Left kidney (tissue), 2 donors: ENCODE data around the gene ATXN1. TPM values are rescaled to one million over a fixed set of nuclear protein-coding genes. Genes with fewer than 3 reads are reported as not detected.
"Not testable (repeated sequence)": the region's sequence is repeated elsewhere in the genome, so short reads cannot be mapped to it uniquely, and the experiment has no call there.

Experiments used
- DNase-seq: peaks from one replicate; pipeline ENCODE4 v3.0.0-alpha.2; 2013
- polyA plus RNA-seq: library from polyadenylated mRNA; unstranded; fragments of 120-200 nt; gene quantifications from one replicate; pipeline ENCODE4 v1.2.1, GENCODE V29; 2013; ENCODE audit not compliant: insufficient read length

ATXN1 gene
- polyA plus RNA-seq, 1 donor: 23.6 TPM

- DNase-seq: no peak
These were observed 287.9 kb downstream of the ATXN1 start for GRCh38 chr6:16473184-16473907.

- no peak for DNase-seq
These were observed 288.8 kb downstream of the ATXN1 start for GRCh38 chr6:16472349-16473069.

DNA sequence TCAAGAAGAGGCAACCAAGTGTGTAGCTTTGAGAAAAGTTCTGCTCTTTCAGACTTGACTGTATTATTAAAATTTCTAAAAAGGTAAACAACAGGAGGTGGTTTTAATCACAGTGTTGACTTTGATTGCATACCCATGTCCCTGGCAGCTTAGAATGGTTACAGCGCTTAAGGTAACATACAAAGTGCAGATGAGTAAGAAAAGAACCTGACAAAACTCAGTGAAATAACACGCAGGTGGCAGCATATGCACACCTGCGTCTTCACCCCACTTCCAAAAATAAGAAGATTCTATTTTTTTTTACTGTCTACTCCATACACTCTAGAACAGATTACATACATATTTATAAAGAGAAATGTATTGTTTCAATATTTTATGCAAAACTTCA lies 289.4 kb downstream of the ATXN1 start:
- no peak for DNase-seq

DNA sequence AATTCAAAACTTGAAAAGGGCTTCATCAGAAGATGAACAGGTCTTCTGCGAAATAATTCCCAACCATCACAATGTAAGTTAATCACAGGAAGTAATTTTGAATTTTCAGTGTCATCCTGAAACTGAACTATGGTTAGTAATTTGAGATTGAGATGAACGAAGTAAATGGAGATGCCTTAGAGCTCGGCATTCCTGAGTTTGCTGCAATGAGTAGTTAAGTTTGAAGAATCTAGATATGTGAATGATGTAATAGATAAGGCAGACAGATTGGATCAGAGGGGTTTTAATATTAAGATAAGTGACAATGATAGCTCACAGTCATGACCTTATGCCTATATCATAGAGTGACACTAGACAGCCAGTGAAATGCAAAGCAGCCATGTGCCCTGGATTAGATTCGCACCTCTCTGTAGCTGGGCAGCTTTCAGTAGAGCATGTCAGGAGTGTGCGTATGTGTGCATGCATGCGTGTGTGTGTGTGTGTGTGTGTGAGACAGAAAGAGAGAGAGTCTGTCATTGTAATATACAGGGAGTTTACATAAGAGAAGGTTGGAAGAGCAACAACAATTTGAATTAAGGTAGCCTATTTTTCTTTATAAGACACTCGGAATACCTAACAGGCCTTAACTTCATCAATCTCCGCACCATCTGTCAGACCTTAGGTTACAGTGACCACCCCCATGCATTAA lies 289.9 kb downstream of the ATXN1 start:
- DNase-seq: peak; percentile 50

GRCh38 chr6:16470502-16471221 lies 290.6 kb downstream of the ATXN1 start:
- no peak for DNase-seq

- no peak for DNase-seq
These were observed 292.2 kb downstream of the ATXN1 start for GRCh38 chr6:16468991-16469615.

DNA sequence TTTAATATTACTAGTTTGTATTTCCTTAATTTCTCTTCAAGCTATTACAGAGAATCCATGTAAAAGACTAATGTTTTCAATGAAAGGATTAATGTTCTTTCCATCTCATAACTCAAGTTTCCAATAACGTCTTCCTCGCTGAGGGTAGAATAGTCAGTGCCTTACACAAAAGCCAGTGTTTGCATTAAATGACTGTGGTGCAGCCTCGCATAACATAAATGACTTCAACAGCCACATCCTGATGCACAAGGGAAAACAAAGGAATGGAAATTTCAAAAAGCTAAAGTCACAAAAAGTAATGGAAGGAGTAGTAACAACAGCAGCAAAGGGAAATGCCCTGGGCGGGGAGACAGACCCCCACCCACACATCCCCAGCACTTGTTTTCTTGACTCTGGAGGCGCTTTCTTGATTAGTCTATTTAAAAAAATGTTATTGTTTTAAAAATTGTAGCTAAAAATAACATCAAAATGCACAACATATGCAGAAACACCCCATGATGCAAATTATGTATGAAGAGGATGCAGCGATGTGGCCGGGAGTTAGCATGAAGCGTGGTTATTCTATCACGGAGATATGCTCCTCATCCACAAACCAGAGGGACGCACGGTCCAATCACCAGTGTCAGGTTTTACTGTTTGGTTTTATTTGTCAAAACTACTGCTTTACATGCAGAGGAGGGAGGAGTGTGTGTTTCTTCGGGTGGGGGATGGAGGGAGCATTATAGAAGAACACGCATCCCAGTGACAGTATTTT lies 294.3 kb downstream of the ATXN1 start:
- DNase-seq: no peak

DNA sequence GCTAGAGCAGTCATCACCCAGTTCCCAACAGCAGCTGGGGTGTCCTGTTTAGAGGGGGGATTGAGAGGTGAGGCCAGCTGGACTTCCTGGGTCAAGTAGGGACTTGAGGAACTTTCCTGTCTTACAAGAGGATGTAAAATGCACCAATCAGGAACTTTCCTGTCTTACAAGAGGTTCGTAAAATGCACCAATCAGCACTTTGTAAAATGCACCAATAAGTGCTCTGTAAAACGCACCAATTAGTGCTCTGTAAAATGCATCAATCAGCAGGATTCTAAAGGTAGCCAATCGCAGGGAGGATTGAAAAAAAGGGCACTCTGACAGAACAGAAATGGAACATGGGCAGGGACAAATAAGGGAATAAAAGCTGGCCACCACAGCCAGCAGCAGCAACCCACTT lies 297.2 kb downstream of the ATXN1 start:
- no peak for DNase-seq

DNA sequence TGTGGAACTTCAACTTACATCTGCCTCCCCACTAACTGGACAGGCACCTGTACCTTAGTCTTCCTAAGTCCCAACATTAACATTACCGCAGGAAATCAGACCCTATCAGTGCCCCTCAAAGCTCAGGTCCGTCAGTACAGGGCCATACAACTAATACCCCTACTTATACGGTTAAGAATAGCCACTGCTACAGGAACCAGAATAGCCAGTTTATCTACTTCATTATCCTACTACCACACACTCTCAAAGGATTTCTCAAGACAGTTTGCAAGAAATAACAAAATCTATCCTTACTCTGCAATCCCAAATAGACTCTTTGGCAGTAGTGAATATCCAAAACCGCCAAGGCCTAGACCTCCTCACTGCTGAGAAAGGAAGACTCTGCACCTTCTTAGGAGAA lies 298.0 kb downstream of the ATXN1 start:
- not testable (repeated sequence) for DNase-seq

DNA sequence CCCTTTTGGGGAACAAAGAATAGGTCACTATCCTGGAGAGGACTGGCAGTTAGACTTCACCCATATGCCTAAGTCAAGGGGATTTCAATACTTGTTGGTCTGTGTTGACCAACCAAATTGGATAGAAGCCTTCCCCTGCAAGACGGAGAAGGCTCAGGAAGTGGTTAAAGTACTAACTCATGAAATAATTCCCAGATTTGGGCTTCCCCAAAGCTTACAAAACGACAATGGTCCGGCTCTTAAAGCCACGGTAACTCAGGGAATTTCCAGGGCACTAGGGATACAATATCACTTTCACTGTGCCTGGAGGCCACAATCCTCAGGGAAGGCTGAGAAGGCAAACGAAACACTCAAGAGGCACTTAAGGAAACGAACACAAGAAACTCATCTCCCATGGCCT lies 299.8 kb downstream of the ATXN1 start:
- no peak for DNase-seq

- DNase-seq: not testable (repeated sequence)
These were observed 301.8 kb downstream of the ATXN1 start for GRCh38 chr6:16459472-16459871.

GRCh38 chr6:16452348-16452747 lies 308.9 kb downstream of the ATXN1 start:
- DNase-seq: no peak

GRCh38 chr6:16450821-16451220 lies 310.4 kb downstream of the ATXN1 start:
- DNase-seq: no peak

DNA sequence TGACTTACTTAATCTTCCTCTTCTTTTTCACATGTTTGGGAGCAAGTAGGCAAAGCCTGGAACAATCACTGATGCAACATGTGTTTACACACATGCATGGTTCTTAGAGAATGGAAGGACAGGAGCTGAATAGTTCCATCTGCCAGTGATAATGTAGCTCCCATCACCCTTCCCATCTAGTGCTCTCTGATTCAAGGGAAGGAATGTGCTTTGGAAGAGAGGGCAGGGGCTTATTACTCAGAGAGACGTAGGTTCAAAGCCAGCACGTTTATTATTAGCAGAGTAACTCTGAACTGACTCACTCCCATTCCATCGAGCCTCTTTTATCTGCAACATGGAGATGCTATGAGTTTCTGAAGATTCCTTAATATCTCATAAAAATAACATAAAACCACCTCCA lies 311.0 kb downstream of the ATXN1 start:
- DNase-seq: no peak

GRCh38 chr6:16446273-16446672 lies 315.0 kb downstream of the ATXN1 start:
- no peak for DNase-seq

GRCh38 chr6:16442031-16442430 lies 319.2 kb downstream of the ATXN1 start:
- DNase-seq: no peak

DNA sequence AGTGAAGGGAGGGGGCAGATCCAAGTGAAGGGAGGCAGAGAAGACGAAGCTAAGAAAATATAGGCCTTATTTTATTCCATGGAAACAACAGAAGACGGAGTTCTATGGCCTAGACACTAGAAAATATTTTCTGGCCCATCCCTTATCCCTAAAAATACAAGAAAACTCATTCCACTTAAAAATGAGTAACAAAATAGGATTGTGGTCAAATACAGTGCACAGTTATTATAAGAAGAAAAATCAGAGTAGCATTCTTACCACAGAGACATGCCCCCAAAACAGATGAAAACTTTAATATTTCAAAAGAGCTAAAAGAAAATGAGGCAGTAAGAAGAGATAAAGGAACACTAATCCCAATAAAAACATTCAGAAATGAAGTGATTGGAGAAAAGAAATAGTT lies 320.0 kb downstream of the ATXN1 start:
- no peak for DNase-seq

DNA sequence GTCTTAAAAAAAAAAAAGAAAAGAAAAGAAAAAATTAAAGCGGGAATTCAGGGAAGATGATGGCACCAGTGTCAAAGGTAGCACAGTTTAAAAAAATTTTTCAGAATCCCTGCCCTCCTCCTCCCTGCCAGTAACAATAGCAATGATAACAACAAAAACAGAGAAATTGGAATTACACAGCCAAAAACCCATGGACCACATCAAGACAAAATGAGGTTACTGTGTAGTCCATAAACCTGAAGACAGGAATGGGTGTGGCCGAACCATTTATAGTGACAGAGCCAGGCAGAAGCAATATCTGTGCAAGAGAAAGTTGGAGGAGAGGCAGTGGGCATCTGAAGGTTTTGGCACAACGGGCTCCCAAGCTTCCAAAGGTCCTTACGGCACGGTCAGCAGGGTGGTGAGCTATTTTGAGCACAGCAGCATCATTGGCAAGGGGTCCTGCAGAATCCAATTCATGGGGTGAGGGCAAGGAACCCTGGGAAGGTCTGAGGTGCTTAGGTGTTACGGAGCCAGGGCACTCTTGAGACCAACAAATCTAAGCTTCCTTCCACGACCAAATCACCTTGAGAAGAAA lies 320.5 kb downstream of the ATXN1 start:
- no peak for DNase-seq

DNA sequence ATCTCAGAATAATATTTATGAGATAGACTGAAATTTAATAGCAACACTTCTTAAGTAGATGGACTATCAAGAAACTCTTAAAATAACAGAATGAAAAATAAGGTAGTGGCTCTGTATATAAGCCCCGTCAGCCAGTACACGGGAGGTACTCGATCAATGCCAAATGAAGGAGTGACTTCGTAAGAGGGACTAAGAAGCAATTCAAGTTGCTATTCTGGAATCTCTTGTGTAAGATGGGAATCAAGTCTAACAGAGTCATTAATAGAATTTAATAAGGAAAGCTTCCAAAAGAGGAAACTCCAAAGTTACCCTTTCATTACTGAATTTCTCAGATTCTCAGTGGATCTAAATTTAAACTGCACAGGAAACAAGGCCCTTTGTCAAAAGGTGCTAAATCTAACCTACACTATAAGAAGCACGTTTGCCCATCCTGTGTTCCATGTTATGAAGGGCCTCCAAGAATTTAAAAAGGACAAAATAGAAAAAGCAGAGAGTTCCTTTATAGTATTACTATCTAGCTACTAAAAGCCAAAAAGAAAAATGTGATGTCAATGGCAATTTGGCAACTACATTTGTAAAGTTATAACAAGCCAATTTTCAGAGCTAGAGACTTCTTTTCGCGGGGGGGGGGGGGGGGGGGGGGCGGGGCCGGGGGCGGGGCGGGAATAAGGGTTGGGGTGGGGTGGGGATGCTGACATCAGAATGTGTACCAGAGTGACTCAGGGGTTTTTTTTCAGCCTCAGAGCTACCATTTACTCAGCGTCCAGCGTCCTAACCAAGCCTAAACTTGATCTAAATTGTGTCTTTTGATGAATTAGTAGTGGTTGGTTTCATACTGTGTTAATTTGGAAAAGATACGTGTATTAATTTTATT lies 322.3 kb downstream of the ATXN1 start:
- DNase-seq: no peak

DNA sequence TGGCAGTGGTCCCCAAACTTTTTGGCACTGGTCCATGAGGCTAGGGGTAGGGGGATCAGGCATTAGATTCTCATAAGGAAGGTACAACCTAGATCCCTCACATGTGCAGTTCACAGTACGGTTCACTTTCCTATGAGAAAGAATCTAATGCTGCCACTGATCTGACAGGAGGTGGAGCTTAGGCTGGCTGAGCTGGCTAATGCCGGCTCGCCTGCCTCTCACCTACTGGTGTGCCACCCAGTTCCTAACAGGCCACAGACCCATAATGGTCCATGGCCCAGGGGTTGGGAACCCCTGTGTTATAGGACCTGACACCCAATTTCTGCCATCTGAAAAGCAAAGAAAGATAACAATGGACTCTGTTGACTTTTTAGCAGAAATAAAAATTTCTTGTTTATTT lies 323.3 kb downstream of the ATXN1 start:
- DNase-seq: no peak
